HL-60 (cell line): ENCODE measurements around the gene PIK3C3.

Experiments used
- GABPA ChIP-seq: IDR thresholded peaks from 2 replicates; pipeline ENCODE4 v1.6.1; 2012; ENCODE audit warnings: low read depth
- SPI1 ChIP-seq: IDR thresholded peaks from 2 replicates; pipeline ENCODE4 v1.6.1; 2012; ENCODE audit warnings: low read depth, mild to moderate bottlenecking, borderline replicate concordance

DNA sequence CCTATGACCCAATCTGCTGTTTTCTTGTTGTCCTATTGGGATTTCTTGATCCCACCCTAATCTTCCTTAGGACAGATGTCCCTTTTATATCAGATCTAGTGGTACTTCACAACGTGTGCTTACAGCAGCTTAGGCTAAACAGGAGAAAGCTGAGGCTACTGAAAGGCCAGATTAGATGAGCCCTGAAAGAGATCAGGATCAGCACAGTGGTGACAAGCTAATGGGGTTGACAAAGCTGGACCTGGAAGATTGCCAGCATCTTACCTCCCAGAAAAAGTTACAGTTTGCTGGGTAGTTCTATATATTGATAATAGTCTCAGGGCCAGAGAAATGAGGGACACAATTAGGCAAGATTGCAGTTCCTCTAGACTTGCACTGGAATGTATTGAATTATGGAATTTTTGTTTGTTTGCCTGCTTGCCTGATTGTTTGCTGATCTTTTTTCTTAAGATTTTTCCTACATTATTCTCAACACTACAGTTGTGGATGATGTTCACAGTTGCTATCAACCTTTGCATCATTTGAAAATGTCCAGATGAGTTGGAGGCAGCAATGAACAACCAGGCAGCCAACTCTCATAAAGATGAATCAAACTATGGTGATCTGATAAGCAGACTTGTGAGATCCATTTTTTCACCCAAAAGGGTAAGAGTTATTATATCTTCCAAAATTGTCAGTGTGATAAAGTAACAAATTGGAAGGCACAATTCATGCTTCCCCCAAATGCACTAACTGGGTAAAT, 49.1 kb upstream of the PIK3C3 start:
- TF ChIP-seq GABPA (no peak), SPI1 (no peak)
